Stimulated activated CD4-positive, alpha-beta T cell treated with anti-CD3 and anti-CD28 coated beads, Interleukin-4, amount 100 ng/mL, for 4 hours (primary cell): Measurements from ENCODE around the gene ZNF654.
"Not testable (repeated sequence)": the region's sequence is repeated elsewhere in the genome, so short reads cannot be mapped to it uniquely, and the experiment has no call there.

Experiments used
- DNase-seq, 2 experiments: peaks; one replicate each; pipeline ENCODE4 v3.0.0-alpha.2; 2020

ZNF654 gene

DNA sequence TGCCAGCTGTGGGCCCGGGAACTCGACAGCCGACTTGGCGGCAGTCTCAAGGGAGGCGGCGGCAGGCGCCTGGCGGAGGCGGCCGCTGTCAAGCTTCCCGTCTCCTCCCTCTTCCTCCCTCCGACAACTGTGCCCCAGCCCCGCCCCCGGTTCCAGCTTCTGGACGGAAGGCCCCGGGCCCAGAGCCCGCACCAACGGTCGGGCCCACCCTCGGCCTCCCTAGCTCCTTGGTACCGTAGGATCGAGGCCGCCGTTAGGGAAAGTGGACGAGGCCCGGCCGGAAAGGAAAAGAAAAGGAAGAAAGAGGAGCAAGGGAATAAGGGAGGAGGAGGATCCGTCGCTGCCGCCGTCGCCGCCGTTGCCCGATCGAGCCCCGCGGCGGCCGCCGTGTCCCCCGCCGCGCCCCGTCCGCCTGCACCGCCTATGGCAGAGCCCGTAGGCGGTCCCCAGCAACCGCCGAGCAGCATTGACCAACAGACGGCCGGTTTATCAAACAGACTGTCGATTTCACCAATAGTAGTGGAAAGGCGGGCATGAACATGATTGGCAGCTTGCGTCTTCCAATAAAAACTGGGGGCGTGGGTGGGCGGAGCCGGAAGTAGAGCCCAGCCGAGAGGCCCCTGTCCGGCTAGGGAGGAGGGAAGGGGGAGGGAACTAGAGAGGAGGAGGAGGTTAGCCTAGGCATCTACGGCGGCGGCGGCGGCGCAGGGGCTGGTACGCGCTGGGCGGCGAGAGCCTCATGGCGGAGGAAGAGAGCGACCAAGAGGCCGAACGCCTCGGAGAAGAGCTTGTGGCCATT lies at the start of gene ZNF654, which contains the start of gene CGGBP1:
ZNF654 (plus strand) TSS at position 675 of the 799 bp plus-strand sequence; CDS start at position 740, 65 bp downstream.
CGGBP1 (minus strand) TSS at position 425 of the 799 bp plus-strand sequence. CDS start 3,029 bp downstream, outside the sequence.
- peak; percentile 96 to 99 for DNase-seq

DNA sequence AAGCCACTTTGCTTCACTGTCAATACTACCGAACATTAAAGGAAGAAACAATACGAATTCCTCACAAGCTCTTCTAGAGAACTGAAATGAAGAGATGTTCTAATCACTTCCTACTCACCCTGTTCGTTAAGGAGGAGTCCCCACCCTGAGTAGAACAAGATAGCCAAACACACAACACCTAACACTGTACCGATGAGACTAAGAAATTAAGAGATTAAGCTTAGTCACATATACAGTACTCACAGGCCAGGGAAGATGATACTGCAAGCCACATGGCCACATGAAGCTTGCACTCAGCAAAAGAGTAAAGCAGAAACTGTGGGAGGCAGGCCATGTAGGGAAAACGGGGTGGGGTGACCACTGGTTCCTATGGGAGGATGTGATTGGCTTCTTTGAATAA lies 48.2 kb upstream of the ZNF654 start:
- DNase-seq: no peak

DNA sequence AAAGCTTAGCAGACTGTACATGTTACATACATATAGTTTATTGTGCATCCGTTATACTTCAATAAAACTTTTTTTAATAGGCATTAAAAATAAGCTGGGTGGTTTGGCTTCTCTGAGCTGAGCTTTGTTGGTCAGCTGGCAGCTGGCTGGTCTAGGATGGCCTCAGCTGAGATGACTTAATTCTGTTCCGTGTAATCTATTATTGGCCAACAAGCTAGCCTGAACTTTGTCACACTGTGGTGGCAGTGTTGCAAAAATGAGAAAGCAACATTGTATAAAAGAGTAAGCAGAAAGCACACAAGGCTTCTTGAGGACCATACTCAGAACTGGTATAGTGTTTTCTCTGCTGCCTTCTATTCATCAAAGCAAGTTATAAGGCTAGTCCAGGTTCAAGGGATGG lies 45.5 kb upstream of the ZNF654 start:
- no peak for DNase-seq

DNA sequence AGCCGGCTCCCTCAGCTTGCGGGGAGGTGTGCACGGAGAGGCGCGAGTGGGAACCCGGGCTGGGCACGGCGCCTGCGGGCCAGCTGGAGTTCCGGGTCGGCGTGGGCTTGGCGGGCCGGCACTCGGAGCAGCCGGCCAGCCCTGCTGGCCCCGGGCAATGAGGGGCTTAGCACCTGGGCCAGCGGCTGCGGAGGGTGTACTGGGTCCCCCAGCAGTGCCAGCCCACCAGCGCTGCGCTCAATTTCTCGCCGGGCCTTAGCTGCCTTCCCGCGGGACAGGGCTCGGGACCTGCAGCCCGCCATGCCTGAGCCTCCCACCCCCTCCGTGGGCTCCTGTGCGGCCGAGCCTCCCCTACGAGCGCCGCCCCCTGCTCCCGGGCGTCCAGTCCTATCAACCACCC lies 43.4 kb upstream of the ZNF654 start:
- not testable (repeated sequence) for DNase-seq

DNA sequence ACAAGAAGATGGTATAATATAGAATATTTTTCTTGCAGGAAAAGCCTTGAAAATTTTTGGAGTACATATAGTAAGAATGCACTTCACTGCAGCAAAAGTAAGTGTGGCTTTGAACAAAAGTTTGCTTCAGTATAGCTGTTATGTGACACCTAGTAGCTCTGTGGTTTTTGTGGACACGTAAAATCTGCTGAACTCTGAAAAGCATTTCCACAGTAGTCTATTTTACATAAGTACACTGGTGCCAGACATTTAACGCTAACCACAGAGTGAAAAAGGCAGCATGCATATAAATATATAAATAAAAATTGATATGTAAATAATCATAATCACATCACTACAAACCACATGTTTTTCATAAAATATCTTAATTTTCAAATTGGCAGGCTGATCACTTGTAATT lies 40.0 kb upstream of the ZNF654 start:
- DNase-seq: no peak

DNA sequence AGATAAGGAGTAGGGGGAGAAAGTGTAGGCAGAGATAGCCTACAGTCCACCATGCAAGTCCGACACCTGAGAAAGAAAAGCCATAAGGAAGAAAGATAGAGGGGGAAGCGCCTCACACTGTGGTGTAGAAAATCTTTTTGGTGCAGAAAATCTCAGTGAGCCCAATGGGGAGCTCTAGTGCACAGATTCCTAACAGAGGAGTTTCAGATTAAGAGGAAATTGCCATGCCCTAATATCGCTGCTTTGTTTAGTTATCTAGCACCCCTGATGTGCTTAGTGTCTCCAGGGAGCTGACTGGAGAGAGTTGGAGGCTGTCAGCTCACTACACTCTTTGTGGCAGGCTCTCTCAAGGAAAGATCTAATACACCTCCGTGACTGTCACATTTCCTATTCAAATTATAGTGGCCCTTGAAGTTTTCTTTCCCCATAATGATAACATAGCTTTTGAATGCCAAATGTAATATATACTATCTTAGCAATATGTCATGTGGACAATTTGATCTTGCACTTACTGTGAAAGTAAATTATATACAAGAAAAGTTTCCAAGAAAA lies 34.0 kb upstream of the ZNF654 start:
- no peak for DNase-seq

DNA sequence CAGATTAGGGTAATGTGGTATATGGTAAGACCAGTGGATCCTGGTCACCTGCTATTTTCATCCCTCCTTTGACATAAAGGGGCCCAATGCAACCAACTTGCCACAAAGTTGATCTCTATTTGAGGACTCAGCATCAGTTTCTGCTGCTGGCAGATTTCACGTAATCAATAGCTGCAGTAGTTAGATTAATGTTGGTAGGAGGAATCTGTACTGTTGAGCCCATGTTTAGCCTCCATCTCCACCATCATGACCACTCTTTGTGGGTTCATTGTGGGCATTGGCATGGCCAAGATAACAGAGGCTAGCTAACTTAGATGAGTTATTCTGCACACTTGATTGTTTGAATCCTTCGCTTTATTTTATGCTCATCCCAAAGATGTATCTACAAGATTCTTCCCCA lies 30.2 kb upstream of the ZNF654 start:
- no peak for DNase-seq

DNA sequence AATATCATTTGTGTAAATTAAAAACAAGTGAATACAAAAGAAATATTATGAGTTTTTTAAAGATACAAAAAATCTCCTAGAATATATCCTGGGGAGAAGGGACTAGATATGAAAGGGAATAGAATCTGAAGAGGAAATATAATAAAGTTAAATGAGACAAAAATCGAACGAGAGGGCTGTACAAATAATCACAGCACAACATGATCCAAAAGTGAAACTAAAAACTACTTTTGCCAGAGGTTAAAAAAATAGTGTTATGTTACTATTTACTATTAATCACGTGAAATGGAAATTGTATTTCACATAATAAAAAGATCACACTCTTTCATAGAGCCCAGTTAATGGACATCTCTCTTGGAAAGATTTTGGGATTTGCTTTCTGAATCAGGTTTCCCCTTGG lies 28.8 kb upstream of the ZNF654 start:
- no peak for DNase-seq

DNA sequence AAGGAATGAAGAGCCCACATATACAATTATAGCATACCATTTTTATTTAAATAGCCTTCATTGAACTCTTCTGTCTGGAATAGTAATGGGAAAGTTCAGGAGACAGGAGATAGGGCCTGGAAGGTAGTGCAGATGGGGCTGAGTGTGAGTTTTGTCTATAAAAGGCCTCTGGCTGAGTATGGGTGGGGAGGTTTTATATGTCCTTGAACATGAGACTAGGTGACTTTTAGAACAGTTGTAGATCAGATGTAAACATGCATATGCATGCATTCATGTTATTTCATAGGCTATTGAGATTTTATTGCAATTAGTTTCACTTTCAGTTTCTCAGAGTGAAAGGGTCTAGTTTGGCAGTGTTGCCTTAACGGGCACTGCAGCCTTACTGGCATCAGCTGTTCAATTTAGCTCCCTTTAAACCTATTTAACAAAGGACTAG lies 27.4 kb upstream of the ZNF654 start:
- peak in 1 of 2 experiments; percentile 6 for DNase-seq

DNA sequence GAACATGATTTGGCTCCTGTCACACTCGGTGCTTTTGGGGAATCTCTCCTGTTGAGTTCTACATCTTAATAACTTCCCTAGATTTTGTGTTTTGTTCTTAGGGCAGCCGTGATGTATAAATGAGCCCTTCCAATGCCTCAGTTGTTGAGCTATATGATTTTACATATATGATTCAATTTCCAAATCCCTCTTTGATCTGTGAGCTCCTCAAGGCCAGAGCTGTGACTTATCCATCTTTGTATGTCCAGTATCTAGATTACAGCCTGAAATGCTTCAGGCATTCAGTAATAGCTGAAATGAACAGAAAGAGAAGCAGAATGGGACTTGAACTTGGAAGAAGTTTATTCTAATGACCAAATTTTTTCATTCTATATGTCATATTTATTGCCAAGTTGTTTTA lies 26.8 kb upstream of the ZNF654 start:
- DNase-seq: no peak

DNA sequence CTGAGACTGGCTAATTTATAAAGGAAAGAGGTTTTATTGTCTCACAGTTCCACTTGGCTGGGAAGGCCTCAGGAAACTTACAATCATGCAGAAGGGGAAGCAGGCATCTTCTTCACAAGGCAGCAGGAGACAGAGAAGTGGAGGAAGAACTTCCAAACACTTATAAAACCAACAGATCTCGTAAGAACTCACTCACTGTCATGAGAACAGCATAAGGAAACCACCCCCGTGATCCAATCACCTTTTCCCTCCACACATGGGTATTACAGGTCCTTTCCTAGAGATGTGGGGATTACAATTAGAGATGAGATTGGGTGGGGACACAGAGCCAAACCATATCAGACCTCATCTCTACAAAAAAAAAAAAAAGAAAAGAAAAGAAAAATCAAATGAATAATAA lies 26.0 kb upstream of the ZNF654 start:
- DNase-seq: no peak

DNA sequence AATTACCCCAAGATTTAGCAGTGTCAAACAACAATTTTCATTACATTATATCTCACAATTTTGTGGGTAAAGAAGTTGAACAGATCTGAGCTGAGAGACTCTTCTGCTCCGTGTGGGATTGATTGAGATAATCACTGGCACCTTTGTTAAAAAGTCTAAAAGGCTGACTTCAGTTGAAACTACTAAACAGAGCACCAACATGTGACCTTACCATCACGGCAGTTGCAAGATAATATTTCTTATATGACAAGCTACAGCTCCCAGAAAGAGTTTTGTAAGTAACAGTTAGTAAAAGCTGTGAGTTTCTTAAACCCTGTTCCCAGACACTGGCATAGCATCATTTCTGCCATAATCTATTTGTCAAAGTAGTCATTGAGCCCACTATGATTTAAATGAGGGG lies 25.2 kb upstream of the ZNF654 start:
- DNase-seq: no peak

DNA sequence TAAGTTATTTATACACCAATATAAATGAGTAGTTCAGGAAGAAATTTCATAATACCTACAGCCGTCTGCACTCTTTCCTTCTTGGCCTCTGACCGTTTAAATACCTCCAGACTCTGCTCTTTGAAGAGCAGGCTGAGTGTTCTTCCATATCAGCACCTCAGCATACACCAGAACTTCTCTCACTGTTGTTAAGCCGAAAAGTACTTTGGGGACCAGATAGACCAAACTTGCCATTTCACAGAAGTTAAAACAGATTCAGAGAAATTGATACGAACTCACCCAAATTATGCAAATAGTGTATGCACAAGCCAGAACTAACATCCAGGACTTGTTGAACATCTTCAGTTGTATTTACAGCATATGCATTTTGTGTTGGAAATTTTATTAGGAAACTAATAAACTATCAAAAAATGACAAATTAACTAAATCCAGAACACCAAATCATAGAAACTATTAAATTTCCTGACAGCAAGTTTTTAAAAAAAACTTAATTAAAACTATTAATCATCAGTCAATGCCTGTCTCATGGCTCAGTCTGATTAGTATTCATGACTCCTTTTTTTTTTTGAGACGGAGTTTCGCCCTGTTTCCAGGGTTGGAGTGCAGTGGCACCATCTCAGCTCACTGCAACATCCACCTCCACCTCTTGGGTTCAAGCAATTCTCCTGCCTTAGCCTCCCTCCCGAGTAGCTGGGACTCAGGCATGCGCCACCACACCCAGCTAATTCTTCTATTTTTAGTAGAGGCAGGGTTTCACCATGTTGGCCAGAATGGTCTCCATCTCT lies 24.4 kb upstream of the ZNF654 start:
- no peak for DNase-seq

DNA sequence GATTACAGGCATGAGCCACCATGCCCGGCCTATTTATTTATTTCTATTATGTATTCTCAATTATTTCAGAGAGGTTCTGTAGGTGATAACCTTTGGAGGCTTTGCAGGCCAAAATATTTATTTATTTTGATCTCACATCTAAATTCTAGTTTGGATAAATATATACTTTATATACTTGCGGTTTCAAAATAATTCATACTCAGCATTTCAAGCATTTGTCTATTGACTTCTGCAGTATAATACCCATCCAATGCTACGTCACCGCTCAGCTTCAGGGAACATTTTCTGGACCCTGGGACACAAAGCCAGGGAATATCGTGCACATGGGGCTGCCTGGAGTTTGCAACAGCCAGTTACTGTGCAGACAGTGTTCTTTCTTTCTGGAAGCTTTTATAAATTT lies 22.8 kb upstream of the ZNF654 start:
- DNase-seq: no peak

DNA sequence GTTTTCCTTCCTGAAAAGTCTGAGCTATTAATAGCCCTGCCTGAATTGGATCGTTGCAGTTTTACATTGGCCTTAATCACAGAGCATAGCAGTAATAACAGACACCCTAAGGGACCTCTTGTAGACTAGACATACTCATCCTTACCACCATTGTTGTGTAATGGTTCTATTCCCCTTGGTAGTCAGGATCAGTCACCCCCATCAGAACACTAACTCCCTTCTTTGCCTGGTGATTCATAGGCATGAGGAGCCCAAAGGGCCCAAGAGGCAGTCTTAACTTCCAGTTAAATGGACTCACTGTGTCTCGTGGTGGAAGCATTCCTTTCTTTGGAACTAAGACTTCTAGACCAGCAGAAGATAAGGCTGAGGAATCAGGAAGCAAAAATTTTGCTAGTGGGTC lies 20.5 kb upstream of the ZNF654 start:
- DNase-seq: no peak

DNA sequence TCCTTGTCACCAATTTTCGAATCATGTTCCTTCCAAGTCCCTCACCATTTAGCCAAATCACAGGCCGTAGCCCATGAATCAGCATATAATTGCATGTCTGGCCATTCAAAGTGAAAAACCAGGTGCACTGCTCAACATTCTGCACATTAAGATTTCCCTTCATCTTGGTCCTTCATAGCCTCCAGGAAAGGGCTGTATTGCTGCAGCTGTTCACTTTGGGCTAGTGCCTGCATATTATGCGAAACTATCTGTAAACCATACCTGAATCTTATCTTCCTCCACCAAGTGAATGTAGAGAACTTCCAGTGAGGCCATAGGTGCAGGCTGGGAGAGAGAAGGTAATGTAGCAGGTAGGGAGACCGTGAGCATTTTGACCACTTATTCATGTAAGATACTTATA lies 18.5 kb upstream of the ZNF654 start:
- DNase-seq: no peak

DNA sequence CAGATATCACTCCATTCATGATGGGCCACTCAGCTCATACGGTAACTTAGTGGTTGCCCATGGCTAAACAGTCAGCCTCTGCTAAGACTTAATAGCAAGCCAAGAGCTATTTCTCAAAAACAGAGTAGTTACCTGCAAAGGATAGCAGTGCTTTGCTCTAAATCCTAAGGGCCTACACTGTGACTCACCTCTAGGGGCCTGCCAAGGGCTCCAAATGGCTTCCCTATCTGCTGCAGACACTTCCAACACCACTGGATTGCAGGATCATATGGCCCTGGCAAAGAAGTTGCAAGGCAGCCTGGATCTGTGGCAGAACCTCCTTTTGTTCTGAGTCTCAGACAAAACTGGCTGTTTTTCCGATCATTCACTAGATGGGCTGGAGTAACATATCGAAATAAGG lies 18.1 kb upstream of the ZNF654 start:
- DNase-seq: no peak

DNA sequence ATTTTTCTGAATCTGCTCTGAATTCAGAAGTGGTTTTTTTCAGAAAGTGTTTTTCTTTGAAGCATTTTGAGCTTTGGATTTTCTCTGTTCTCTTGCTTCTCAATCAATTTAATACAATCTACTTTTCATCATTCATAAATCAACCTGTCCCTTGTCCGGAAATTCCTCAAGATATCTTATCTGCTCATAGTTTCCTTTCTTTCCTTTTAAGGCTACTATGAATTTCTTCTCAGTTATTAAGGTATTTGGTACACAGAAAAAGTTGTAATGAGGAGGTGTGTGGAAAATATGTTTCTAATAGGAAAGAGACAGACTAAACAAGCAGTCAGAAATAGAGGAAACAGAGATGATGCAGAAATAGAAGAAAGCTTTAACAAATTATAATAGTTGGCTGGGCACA lies 14.6 kb upstream of the ZNF654 start:
- DNase-seq: no peak

DNA sequence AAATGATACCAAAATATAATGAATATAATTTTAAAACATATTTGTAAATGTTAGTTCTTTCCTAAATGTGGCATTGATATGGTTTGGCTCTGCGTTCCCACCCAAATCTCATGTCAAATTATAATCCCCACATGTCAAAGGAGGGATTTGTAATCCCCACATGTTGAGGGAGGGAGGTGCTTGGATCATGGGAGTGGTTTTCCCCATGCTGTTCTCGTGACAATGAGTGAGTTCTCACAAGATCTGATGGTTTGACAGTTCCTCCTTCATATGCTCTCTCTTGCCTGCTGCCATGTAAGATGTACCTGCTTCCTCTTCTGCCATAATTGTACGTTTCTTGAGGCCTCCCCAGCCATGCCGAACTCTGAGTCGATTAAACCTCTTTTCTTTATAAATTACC lies 12.3 kb upstream of the ZNF654 start:
- no peak for DNase-seq

DNA sequence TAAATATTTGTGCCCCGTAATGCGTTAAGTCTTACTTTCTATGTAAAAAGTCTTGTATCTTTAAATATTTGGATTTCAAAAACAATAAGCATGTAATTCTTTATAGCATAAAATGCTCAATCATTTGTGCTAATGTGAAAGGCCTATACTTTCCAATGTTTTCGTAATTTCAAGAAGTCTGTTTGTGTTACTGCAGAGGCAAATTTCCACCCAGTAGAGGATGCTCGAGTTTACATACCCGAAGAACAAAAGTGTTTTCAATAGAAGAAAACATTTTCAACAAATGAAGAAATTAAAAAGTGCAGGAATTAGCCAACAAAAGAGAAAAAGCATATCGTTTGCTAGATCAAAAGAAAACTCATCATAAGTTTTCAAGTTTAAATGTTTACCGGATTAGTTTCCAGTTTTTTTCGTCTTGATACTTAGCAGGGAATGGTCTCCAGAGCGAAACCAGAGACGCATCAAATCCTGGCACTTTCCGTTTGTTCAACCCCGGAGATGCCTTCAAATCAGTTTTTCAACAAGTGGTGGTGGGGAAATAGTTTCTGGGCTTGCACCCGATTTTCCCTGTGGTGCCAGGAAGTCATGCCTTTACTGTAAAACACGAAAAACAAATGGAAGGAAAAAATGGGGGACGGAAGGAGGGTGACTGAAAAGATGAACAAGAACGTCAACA lies 1.3 kb upstream of the ZNF654 start:
- DNase-seq: no peak

DNA sequence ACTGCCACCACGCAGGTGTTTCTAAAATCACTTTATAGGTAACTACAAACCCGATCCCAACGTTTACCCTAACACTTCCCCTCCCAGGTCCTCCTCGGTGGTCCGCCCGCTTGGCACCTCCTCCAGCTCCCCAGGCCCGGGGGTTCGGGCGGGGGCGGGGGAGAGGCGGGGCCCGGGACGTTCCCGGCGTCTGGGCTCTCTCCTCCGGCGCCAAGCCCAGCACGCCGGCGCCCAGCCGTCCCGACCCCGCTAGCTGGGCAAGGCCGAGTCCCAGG lies 812 bp upstream of the ZNF654 start:
- DNase-seq: no peak

DNA sequence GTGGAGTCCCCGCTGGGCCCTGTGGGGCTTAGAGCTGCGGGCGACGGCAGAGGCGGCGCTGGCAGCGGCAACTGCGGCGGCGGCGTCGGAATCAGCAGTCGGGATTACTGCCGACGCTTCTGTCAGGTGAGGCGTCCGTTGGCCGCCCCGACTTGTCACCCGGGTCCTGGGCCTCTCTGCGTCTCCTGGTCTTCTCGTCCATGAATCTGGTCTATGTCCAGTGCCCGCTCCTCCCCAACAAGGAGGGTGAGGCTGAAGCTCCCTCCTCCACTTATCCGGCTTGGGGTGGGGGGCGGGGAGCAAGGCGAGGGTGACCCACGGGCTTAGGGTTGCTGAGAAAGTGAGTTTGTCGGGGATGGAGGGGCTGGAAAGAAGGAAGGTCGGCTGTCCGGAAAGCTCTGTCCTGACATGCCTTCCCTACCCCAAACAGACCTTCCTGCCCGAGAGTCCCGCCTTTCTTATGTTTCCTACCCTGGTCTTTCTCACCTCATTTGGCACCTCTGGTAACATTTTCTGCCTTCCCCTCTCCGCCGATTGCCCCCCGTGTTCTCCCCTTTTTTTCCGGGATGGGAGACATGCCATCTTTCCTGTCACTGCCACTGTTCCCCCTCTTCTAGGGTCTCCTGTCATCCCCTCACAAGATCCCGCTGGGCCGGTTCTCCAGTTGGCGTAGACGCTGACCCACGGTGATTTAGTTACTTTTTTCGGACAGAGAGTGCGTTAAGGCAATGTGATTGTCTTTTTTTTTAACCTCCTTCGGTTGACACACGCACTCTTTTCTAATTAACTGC lies 520 bp downstream of the ZNF654 start:
- DNase-seq: no peak

DNA sequence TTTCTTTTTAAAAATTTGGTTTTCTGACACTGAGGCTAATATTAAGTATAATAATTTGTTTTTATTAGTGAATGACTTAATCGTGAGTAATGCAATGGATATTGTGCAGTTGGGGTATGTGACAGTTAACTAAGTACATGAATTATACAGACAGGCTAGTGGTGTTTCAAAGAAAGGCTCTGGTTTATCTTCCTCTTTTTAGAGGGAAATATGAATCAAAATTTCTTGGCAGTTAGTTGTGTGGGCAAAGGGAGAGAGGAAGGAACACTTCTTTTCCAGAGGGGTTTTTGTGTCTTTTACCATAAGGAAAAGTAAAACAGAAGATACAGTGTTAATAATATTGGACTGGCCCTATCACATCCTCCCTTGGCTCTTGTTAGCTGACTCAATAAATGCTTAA lies 2.7 kb downstream of the ZNF654 start:
- no peak for DNase-seq
